ENCODE data around the gene MGAT5B. TPM values are rescaled to one million over a fixed set of nuclear protein-coding genes. Genes with fewer than 3 reads are reported as not detected.
"Not testable (repeated sequence)": the region's sequence is repeated elsewhere in the genome, so short reads cannot be mapped to it uniquely, and the experiment has no call there.

Gene MGAT5B, protein sequence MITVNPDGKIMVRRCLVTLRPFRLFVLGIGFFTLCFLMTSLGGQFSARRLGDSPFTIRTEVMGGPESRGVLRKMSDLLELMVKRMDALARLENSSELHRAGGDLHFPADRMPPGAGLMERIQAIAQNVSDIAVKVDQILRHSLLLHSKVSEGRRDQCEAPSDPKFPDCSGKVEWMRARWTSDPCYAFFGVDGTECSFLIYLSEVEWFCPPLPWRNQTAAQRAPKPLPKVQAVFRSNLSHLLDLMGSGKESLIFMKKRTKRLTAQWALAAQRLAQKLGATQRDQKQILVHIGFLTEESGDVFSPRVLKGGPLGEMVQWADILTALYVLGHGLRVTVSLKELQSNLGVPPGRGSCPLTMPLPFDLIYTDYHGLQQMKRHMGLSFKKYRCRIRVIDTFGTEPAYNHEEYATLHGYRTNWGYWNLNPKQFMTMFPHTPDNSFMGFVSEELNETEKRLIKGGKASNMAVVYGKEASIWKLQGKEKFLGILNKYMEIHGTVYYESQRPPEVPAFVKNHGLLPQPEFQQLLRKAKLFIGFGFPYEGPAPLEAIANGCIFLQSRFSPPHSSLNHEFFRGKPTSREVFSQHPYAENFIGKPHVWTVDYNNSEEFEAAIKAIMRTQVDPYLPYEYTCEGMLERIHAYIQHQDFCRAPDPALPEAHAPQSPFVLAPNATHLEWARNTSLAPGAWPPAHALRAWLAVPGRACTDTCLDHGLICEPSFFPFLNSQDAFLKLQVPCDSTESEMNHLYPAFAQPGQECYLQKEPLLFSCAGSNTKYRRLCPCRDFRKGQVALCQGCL
- 1.4 TPM for total RNA-seq

DNA sequence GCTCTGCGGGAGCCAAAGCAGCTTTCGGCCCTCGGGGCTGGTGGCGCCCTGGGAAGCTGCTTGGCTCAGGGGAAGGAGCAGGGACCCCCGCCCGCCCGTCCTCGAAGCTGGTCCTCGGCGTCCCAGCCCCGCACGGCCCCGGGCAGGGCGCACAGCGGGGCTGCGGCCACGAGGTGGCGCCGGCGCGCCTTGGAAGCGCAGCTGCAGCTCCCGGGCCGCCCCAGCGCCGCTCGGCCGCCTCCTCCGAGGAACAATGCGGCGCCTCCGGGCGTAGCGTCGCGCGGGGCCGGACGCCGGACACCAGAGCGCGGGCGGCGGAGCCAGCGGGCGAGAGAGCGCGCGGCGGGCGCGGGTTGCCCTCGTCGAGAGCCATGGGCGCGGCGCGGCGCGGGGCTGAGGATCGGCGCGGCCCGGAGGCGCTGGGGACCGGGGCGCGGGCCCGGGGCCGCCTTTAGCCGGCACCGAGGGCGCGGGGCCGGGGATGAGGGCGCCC lies at the start of gene MGAT5B:
Gene MGAT5B, plus strand, starts transcription at position 229 of the 493 bp plus-strand sequence. CDS start 626 bp downstream, outside the sequence.
- intact Hi-C loops (cut with DNase I) = loop anchor here (10.0 kb wide), 1 partner anchor 377 kb away; no protein-coding TSS in a partner anchor
- DNase-seq (ENCODE audit: low spot score) = peak; percentile 86
- peak; percentile 93 for ATAC-seq

DNA sequence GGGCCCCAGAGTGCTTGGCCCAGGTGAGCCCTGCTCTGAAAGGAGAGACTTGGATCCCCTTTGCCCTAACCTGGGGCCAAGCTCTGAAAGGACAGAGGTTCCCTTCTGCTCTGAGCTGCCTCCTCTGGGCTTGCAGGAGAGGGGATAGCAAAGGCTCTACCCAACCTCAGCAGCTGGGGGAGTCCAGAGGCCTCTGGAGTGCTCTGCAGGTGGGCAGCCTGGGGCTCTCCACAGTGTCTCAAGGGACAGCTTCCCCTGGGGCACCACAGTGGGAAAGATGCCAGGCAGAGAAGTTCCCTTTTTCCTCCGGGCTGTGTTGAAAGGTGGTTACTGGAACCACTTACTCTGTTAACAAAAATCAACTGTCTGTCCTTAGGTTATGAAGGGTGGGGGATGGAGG lies 48.2 kb upstream of the MGAT5B start:
- ATAC-seq (no peak), DNase-seq (ENCODE audit: low spot score) (no peak)
- intact Hi-C loops (cut with DNase I) = no loop called here

DNA sequence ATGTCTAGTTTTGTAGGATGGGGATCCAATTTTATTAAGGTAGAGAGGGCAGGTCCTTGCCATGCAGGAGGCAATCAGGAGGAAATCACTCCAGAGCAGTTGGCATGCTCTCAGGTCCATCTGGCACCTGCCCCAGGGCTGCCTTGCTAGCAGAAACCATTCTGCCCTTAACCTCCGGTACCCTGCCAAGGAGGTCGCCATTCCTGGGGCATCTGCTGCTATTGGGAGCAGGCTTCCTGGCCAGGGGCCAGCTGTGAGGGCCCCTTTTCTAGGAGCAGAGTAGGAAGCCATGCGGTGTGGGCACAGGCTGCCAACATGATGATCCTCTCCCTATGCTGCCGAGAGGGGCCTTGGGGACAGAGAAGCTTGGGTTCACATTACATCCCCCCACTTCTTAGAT lies 47.6 kb upstream of the MGAT5B start:
- no peak for ATAC-seq
- no peak for DNase-seq (ENCODE audit: low spot score)
- intact Hi-C loops (cut with DNase I) = no loop called here

GRCh38 chr17:76822184-76822778 lies 45.9 kb upstream of the MGAT5B start:
- no peak for DNase-seq (ENCODE audit: low spot score)
- ATAC-seq = no peak
- intact Hi-C loops (cut with DNase I) = no loop called here

DNA sequence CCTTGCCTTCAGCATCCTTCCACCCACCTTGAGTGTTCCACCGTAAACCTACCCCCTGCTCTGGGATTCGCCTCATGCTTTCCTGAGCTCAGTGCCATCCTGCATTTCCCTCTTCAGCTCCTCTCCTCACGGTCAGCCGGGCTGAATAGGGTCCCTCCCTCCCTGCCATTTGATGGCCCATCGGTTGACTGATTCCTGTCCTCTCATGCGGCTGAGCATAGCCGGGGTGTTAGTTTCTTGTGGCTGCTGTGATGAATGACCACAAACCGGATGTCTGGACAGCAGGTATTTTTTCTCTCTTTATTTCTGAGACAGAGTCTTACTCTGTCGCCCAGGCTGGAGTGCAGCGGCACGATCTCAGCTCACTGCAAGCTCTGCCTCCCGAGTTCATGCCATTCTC lies 44.1 kb upstream of the MGAT5B start:
- intact Hi-C loops (cut with DNase I) = no loop called here
- ATAC-seq = no peak
- no peak for DNase-seq (ENCODE audit: low spot score)

- ATAC-seq = no peak
- DNase-seq (ENCODE audit: low spot score) = no peak
- intact Hi-C loops (cut with DNase I) = no loop called here
Observed at GRCh38 chr17:76826330-76827068, 41.7 kb upstream of the MGAT5B start.

DNA sequence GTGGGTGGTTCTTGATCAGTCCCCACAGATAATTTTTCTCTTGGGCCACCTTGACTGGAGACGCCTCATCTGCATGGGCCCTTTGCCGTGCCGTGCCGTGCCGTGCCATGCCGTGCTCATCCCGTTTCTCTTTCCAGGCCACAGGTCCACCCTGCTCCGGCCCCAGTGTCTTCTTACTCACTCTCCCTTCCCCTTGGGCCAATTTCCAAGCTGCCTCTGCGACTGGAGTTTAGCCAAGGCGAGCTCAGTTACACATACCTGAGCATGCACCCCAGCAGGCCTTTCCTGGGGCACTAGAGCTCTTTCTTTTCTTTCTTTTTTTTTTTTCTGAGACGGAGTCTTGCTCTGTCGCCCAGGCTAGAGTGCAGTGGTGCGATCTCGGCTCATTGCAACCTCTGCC lies 40.5 kb upstream of the MGAT5B start:
- DNase-seq (ENCODE audit: low spot score) (no peak), ATAC-seq (no peak)
- intact Hi-C loops (cut with DNase I) = no loop called here

GRCh38 chr17:76830987-76831715 lies 37.1 kb upstream of the MGAT5B start:
- intact Hi-C loops (cut with DNase I) = no loop called here
- ATAC-seq = no peak
- no peak for DNase-seq (ENCODE audit: low spot score)

DNA sequence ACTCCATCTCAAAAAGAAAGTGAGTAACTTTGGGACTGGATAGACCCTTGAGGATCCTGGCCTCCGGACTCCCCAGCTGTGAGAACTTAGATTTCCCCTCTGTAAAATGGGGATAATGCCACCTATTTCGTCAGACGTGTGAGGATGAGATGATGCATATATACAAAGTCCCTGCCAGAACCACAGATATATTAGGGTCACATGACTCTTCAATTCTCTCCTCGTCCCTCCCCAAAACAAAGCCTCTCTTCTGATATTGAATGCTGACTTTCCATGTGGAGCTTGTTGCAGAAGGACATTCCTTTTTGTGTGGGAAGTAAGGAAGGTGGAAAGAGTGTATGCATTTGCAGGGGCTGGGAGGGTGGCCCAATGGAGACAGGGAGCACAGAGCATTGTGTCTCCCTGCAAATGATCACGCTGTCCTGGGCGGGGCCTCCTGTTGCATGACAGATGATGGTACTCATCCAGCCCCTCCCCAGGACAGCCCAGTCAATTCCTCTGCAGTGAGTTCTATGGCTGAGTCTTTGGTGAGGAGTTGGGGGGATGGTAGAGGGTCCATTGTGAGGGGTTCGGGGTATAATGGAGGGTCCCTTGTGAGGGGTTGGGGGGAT lies 35.1 kb upstream of the MGAT5B start:
- DNase-seq (ENCODE audit: low spot score) (no peak), ATAC-seq (no peak)
- intact Hi-C loops (cut with DNase I) = no loop called here

- intact Hi-C loops (cut with DNase I) = no loop called here
- DNase-seq (ENCODE audit: low spot score) (no peak), ATAC-seq (no peak)
Observed at GRCh38 chr17:76833747-76834146, 34.5 kb upstream of the MGAT5B start.

- DNase-seq (ENCODE audit: low spot score) (no peak), ATAC-seq (no peak)
- intact Hi-C loops (cut with DNase I) = no loop called here
Observed at GRCh38 chr17:76834870-76835269, 33.3 kb upstream of the MGAT5B start.

- intact Hi-C loops (cut with DNase I) = no loop called here
- peak; percentile 17 for ATAC-seq
- no peak for DNase-seq (ENCODE audit: low spot score)
Observed at GRCh38 chr17:76840443-76840767, 27.8 kb upstream of the MGAT5B start.

- ATAC-seq (no peak), DNase-seq (ENCODE audit: low spot score) (no peak)
- intact Hi-C loops (cut with DNase I) = no loop called here
Observed at GRCh38 chr17:76840884-76841775, 27.1 kb upstream of the MGAT5B start.

DNA sequence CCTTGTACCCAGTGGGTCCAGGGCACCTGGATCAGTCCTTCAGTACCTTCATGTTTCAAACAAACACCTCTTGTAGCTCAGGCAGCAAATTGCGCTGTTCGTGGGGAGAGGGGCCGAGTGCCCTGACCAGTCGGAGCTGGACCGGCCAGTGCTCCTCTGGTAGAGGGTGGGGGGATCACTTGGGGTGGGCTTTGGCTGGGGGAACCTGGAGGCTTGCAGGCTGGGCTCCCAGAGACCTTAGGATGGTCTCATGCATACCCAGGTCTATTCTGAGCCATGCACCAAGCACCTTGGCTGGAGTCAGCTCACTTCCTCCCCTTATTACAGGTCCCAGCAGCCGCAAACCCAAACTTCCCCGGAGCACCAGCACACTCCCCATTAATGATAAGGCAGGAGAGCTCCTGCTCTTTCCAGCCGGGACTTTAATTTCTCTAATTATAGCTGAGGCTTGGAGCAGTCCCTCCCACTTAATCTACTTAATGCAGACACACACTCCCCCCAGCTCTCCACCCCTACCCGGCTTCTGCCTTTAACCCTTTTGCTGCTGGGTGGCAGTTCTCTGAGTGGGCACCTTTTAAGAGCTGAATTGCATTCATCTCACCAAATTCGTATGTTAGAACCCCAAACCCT lies 26.3 kb upstream of the MGAT5B start:
- DNase-seq (ENCODE audit: low spot score) (no peak), ATAC-seq (no peak)
- intact Hi-C loops (cut with DNase I) = no loop called here

GRCh38 chr17:76843068-76843467 lies 25.1 kb upstream of the MGAT5B start:
- DNase-seq (ENCODE audit: low spot score); intact Hi-C loops (cut with DNase I); ATAC-seq: not testable (repeated sequence)

GRCh38 chr17:76843703-76844484 lies 24.3 kb upstream of the MGAT5B start:
- DNase-seq (ENCODE audit: low spot score) (no peak), ATAC-seq (no peak)
- intact Hi-C loops (cut with DNase I) = no loop called here
